IMR-90 (cell line): ENCODE measurements around the gene ANTXR1. TPM values are rescaled to one million over a fixed set of nuclear protein-coding genes. Genes with fewer than 3 reads are reported as not detected.
A peak's percentile ranks its signal among the peaks of the same experiment; 100 is the strongest.

Source experiments
- ATAC-seq: fragments of 200-7000 bp; cut with Tn5 transposase; 2 replicates; pipeline ENCODE4 v1.9.1; 2020; ENCODE audit warnings: low read depth, mild to moderate bottlenecking, moderate library complexity
- BruUV-seq: library from RNA; stranded (reverse); fragments of 400-500 nt; replicated peaks from 2 replicates; lab custom pipeline; 2021; lab: Mats Ljungman, UMichigan
- CTCF ChIA-PET: fragments of 300-600 bp; formaldehyde crosslinking; extraction: SDS; loops from one replicate; lab custom pipeline; 2021; ENCODE audit warnings: antibody characterized with exemption; lab: Yijun Ruan, JAX
- POLR2A ChIA-PET: fragments of 300-600 bp; sonication (Branson Sonifier 250); formaldehyde crosslinking; loops from one replicate; lab custom pipeline; 2022; ENCODE audit warnings: antibody characterized with exemption; ENCODE audit not compliant: unreplicated experiment; lab: Charles Lee
- DNase-seq: peaks from one replicate; pipeline ENCODE4 v3.0.0; 2013
- H2AFZ ChIP-seq: replicated peaks from 2 replicates; pipeline ENCODE3; 2013; ENCODE audit warnings: low read length, mild to moderate bottlenecking; ENCODE audit not compliant: poor library complexity
- H2AK5ac ChIP-seq: 2 replicates; pipeline ENCODE4 v1.6.1; 2013; ENCODE audit warnings: low read depth, low read length, inconsistent platforms
- H2AK9ac ChIP-seq: replicated peaks from 2 replicates; pipeline ENCODE3; 2013; ENCODE audit warnings: mild to moderate bottlenecking, low read depth, low read length, moderate library complexity; ENCODE audit not compliant: poor library complexity
- H2BK120ac ChIP-seq: 2 replicates; pipeline ENCODE4 v1.6.1; 2013; ENCODE audit warnings: low read depth, low read length, inconsistent platforms
- H2BK15ac ChIP-seq: 3 replicates; pipeline ENCODE4 v1.6.1; 2013; ENCODE audit warnings: low read depth, low read length, inconsistent platforms
- H2BK20ac ChIP-seq: 2 replicates; pipeline ENCODE4 v1.6.1; 2013; ENCODE audit warnings: low read depth, mild to moderate bottlenecking, inconsistent platforms, low read length, moderate library complexity
- H2BK5ac ChIP-seq: 2 replicates; pipeline ENCODE4 v1.6.1; 2013; ENCODE audit warnings: mild to moderate bottlenecking, low read depth, low read length, inconsistent platforms; ENCODE audit not compliant: poor library complexity, severe bottlenecking
- H3K14ac ChIP-seq: replicated peaks from 2 replicates; pipeline ENCODE4 v1.6.1; 2013; ENCODE audit warnings: low read depth, low read length, inconsistent platforms
- H3K18ac ChIP-seq: 2 replicates; pipeline ENCODE4 v1.6.1; 2013; ENCODE audit warnings: low read depth, low read length, control low read depth
- H3K23ac ChIP-seq: 2 replicates; pipeline ENCODE4 v1.6.1; 2013; ENCODE audit warnings: low read depth, low read length, inconsistent platforms
- H3K27ac ChIP-seq: 2 replicates; pipeline ENCODE4 v1.5.1; 2013; ENCODE audit warnings: mild to moderate bottlenecking, control low read depth, low read length; ENCODE audit not compliant: insufficient read depth
- H3K27me3 ChIP-seq: 2 replicates; pipeline ENCODE4 v1.6.1; 2013; ENCODE audit warnings: low read length; ENCODE audit not compliant: control insufficient read depth, insufficient read depth
- H3K36me3 ChIP-seq: 2 replicates; pipeline ENCODE4 v1.6.1; 2013; ENCODE audit warnings: low read length, mixed read lengths; ENCODE audit not compliant: control insufficient read depth, insufficient read depth
- H3K4ac ChIP-seq: 2 replicates; pipeline ENCODE4 v1.6.1; 2013; ENCODE audit warnings: low read depth, low read length, inconsistent platforms
- H3K4me1 ChIP-seq: 2 replicates; pipeline ENCODE4 v1.6.1; 2013; ENCODE audit warnings: low read length, mixed read lengths; ENCODE audit not compliant: control insufficient read depth, insufficient read depth
- H3K4me2 ChIP-seq: 2 replicates; pipeline ENCODE4 v1.6.1; 2013; ENCODE audit warnings: low read depth, mild to moderate bottlenecking, control low read depth, low read length, moderate library complexity
- H3K4me3 ChIP-seq: 2 replicates; pipeline ENCODE4 v1.5.1; 2013; ENCODE audit warnings: low read depth, mild to moderate bottlenecking, control low read depth, low read length, moderate library complexity; ENCODE audit not compliant: insufficient read depth
- H3K56ac ChIP-seq: 2 replicates; pipeline ENCODE4 v1.6.1; 2013; ENCODE audit warnings: low read length, inconsistent platforms; ENCODE audit not compliant: insufficient read depth; ENCODE audit errors: extremely low read depth
- H3K79me1 ChIP-seq, 2 experiments: 2 replicates each; pipeline ENCODE4 v1.6.1; 2013; ENCODE audit warnings: low read length in 2 of 2, inconsistent platforms in 1 of 2, low read depth in 1 of 2
- H3K9ac ChIP-seq: 2 replicates; pipeline ENCODE4 v1.6.1; 2013; ENCODE audit warnings: low read depth, low read length, control low read depth
- H3K9me1 ChIP-seq: 2 replicates; pipeline ENCODE4 v1.6.1; 2013; ENCODE audit warnings: low read length, inconsistent platforms; ENCODE audit not compliant: insufficient read depth
- H3K9me3 ChIP-seq: 2 replicates; pipeline ENCODE4 v1.6.1; 2013; ENCODE audit warnings: low read length; ENCODE audit not compliant: control insufficient read depth, insufficient read depth
- H4K20me1 ChIP-seq: 2 replicates; pipeline ENCODE4 v1.6.1; 2013; ENCODE audit warnings: low read length, inconsistent platforms; ENCODE audit not compliant: insufficient read depth
- H4K5ac ChIP-seq: 2 replicates; pipeline ENCODE4 v1.6.1; 2013; ENCODE audit warnings: mild to moderate bottlenecking, low read depth, low read length, control low read depth
- H4K8ac ChIP-seq, 2 experiments: 2 replicates each; pipeline ENCODE4 v1.6.1; 2013; ENCODE audit warnings: low read depth in 2 of 2, low read length in 2 of 2, control low read depth in 1 of 2, inconsistent platforms in 1 of 2
- H4K91ac ChIP-seq: 2 replicates; pipeline ENCODE4 v1.6.1; 2013; ENCODE audit warnings: low read depth, low read length, inconsistent platforms; ENCODE audit not compliant: insufficient read depth
- BHLHE40 ChIP-seq: fragments of 150-350 bp; IDR thresholded peaks from 2 replicates; pipeline ENCODE4 v1.6.1; 2016; ENCODE audit warnings: mild to moderate bottlenecking, low read depth, low read length
- CEBPB ChIP-seq: IDR thresholded peaks from 2 replicates; pipeline ENCODE4 v1.6.1; 2012; ENCODE audit warnings: low read depth, low read length, improper control_type of control experiment
- CHD1 ChIP-seq: IDR thresholded peaks from 2 replicates; pipeline ENCODE4 v1.6.1; 2012; ENCODE audit warnings: low read depth, low read length, improper control_type of control experiment
- FOS ChIP-seq: fragments of 150-350 bp; IDR thresholded peaks from 2 replicates; pipeline ENCODE4 v1.6.1; 2016; ENCODE audit warnings: low read depth, low read length
- MAFK ChIP-seq: IDR thresholded peaks from 2 replicates; pipeline ENCODE4 v1.6.1; 2012; ENCODE audit warnings: low read depth, low read length, improper control_type of control experiment
- MAZ ChIP-seq: IDR thresholded peaks from 2 replicates; pipeline ENCODE4 v1.6.1; 2012; ENCODE audit warnings: low read depth, mild to moderate bottlenecking, low read length, improper control_type of control experiment, moderate library complexity, borderline replicate concordance
- MXI1 ChIP-seq: IDR thresholded peaks from 2 replicates; pipeline ENCODE4 v1.6.1; 2012; ENCODE audit warnings: low read depth, mild to moderate bottlenecking, low read length, moderate library complexity, borderline replicate concordance
- NFE2L2 ChIP-seq: fragments of 150-350 bp; IDR thresholded peaks from 2 replicates; pipeline ENCODE4 v1.6.1; 2016; ENCODE audit warnings: low read depth, mild to moderate bottlenecking, low read length
- POLR2A ChIP-seq: IDR thresholded peaks from 2 replicates; pipeline ENCODE4 v1.6.1; 2012; ENCODE audit warnings: mild to moderate bottlenecking, low read depth, low read length
- RFX5 ChIP-seq: IDR thresholded peaks from 2 replicates; pipeline ENCODE4 v1.8.0; 2012; ENCODE audit warnings: low read depth, mild to moderate bottlenecking, low read length, moderate library complexity
- SMC3 ChIP-seq: fragments of 150-350 bp; IDR thresholded peaks from 2 replicates; pipeline ENCODE4 v1.6.1; 2016; ENCODE audit warnings: low read depth, mild to moderate bottlenecking, antibody characterized with exemption, low read length, moderate library complexity
- WGBS, 2 experiments: methylation state at CpG; one replicate each; pipeline versions ENCODE4 v1.1.5 to v1.1.7; 2013; ENCODE audit warnings: missing lambda C conversion rate in 2 of 2; ENCODE audit not compliant: insufficient read length in 1 of 2; ENCODE audit errors: extremely low coverage in 2 of 2; 5-methylcytosine and 5-hydroxymethylcytosine counted together
- dilution Hi-C: fragments of 300-500 bp; cut with HindIII; formaldehyde crosslinking; loops from one replicate; pipeline ENCODE4 v1.14.3; 2018; ENCODE audit warnings: low sequenced_read_pairs; ENCODE audit not compliant: unreplicated experiment
- in situ Hi-C: fragments of 300-500 bp; cut with MboI; formaldehyde crosslinking; loops from 3 replicates; pipeline ENCODE4 v1.14.3; 2019; ENCODE audit warnings: low sequenced_read_pairs, inconsistent platforms, mixed read lengths
- intact Hi-C: fragments of 100-400 bp; cut with micrococcal nuclease; formaldehyde crosslinking; loops from 2 replicates; pipeline ENCODE4 v1.10.0; 2022
- polyA plus RNA-seq, 3 experiments: library from polyadenylated mRNA; depleted of rRNA; stranded (reverse); fragments of >200 nt; gene quantifications; 2 replicates each; pipeline ENCODE4 v1.2.3, GENCODE V29; 2012; ENCODE audit warnings: low replicate concordance in 1 of 3
- total RNA-seq: library from RNA; depleted of rRNA; stranded (reverse); fragments of >200 nt; gene quantifications from 2 replicates; pipeline ENCODE4 v1.2.3, GENCODE V29; 2012
- TF ChIP-seq, protein P1 (sequence below): conservative IDR thresholded peaks from 2 replicates; pipeline ENCODE4 v1.5.1; 2012; ENCODE audit warnings: mild to moderate bottlenecking, low read depth, low read length, improper control_type of control experiment
- TF ChIP-seq, protein P2 (sequence below): fragments of 150-350 bp; IDR thresholded peaks from 2 replicates; pipeline ENCODE4 v1.6.1; 2017; ENCODE audit warnings: mild to moderate bottlenecking, antibody characterized with exemption, low read length, low read depth

The ANTXR1 gene
- total and polyA plus RNA-seq, 2 of the 4 experiments (the other 2 are of a cell fraction) = 27.2 to 36.9 TPM

DNA sequence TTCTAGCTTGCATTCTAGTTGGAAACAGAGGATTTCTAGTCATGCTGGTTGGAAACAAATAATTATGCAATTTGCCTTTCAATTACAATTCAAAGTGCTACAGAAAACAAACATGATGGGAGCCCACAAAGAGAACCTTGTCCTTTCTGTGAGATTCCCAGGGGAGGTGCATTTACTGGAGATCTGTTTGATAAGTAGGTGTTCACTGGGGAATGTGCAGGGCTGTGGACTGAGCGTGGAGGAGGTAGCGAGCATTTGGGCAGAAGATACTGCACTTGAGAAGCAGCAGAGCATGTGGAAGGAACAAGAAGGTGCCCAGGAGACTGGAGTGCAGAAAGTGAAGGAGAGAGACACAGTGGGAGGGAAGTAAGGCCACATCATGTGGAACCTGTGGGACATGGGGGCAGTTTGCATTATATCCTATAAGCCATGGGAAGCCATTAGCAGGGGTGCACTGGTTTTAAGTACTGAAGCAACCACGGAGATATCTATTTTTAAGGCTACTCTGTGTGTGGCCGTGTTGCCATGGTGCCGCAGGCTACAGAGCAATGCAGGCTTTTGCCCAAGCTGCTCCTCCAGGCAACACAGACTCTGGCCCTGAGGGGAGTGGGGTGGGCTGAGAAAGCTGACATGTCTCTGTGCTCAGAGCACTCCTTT lies 154.0 kb downstream of the ANTXR1 start:
- DNase-seq = no peak
- WGBS, 2 experiments = 100% methylated on average over 2 of the region's 5 CpGs; no CpG with 5 or more reads in 1 of the 2 experiments

More for the DNA sequence above, 154.0 kb downstream of the ANTXR1 start:
- Histone ChIP-seq H3K4me3 (no peak overlapping the region), H3K9me3 (no peaks in the 10 kb centered on the region), H3K23ac (no peak overlapping the region), H2AFZ (no peak overlapping the region), H4K8ac (no peak overlapping the region; a peak in 1 of 4 replicates), H3K9ac (no peak overlapping the region), H3K4me1 (peaks cover 26% of the 10 kb centered on the region), H2BK20ac (no peak overlapping the region), H2AK9ac (no peak overlapping the region), H2BK120ac (peak overlapping the region; percentile 30), H3K36me3 (peaks cover 47% of the 10 kb centered on the region), H4K20me1 (no peaks in the 10 kb centered on the region; the same call in 1 of the 2 replicates), H2BK5ac (no peak overlapping the region), H3K14ac (0 out of 2 replicates have a peak overlapping the region, but pooled peaks have one; percentile 27), H3K9me1 (peaks cover 39% of the 10 kb centered on the region), H3K27me3 (no peaks in the 10 kb centered on the region), H2AK5ac (peak overlapping the region; percentile 75; the same call in 1 of the 2 replicates), H3K4ac (peak overlapping the region; percentile 35; the same call in 1 of the 2 replicates), H3K79me1 (peaks cover 17 to 67% of the 10 kb centered on the region in 2 experiments; a peak in 3 of 4 replicates), H2BK15ac (no peak overlapping the region), H3K18ac (no peak overlapping the region), H3K4me2 (no peak overlapping the region), H4K5ac (no peak overlapping the region), H4K91ac (peak overlapping the region; percentile 19; the same call in 1 of the 2 replicates), H3K27ac (no peak overlapping the region), H3K56ac (no peak overlapping the region)
- no TSS peak for BruUV-seq
- in situ Hi-C loops = no loop called here
- TF ChIP-seq SMC3 (no peak), NFE2L2 (no peak), MAFK (no peak), MXI1 (no peak), MAZ (no peak), POLR2A (no peak), CEBPB (no peak), BHLHE40 (no peak), CHD1 (no peak), FOS (no peak), RFX5 (no peak)
- TF ChIP-seq, protein P1, sequence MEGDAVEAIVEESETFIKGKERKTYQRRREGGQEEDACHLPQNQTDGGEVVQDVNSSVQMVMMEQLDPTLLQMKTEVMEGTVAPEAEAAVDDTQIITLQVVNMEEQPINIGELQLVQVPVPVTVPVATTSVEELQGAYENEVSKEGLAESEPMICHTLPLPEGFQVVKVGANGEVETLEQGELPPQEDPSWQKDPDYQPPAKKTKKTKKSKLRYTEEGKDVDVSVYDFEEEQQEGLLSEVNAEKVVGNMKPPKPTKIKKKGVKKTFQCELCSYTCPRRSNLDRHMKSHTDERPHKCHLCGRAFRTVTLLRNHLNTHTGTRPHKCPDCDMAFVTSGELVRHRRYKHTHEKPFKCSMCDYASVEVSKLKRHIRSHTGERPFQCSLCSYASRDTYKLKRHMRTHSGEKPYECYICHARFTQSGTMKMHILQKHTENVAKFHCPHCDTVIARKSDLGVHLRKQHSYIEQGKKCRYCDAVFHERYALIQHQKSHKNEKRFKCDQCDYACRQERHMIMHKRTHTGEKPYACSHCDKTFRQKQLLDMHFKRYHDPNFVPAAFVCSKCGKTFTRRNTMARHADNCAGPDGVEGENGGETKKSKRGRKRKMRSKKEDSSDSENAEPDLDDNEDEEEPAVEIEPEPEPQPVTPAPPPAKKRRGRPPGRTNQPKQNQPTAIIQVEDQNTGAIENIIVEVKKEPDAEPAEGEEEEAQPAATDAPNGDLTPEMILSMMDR = no peak
- TF ChIP-seq, protein P2, sequence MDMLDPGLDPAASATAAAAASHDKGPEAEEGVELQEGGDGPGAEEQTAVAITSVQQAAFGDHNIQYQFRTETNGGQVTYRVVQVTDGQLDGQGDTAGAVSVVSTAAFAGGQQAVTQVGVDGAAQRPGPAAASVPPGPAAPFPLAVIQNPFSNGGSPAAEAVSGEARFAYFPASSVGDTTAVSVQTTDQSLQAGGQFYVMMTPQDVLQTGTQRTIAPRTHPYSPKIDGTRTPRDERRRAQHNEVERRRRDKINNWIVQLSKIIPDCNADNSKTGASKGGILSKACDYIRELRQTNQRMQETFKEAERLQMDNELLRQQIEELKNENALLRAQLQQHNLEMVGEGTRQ = no peak
- intact Hi-C loops = no loop called here
- ATAC-seq = no peak
- ChIA-PET POLR2A (no interaction called here), CTCF (interaction anchor here (0.6 kb wide), 1 partner anchor 154 kb away, joined by 4 read pairs; the partner anchor contains the start of gene ANTXR1)
- dilution Hi-C loops = no loop called here
